Measurements from ENCODE around the gene STRAP. TPM values are rescaled to one million over a fixed set of nuclear protein-coding genes. Genes with fewer than 3 reads are reported as not detected.

The STRAP gene
- total RNA-seq, 1 donor from 2014 or later = 229 TPM

DNA sequence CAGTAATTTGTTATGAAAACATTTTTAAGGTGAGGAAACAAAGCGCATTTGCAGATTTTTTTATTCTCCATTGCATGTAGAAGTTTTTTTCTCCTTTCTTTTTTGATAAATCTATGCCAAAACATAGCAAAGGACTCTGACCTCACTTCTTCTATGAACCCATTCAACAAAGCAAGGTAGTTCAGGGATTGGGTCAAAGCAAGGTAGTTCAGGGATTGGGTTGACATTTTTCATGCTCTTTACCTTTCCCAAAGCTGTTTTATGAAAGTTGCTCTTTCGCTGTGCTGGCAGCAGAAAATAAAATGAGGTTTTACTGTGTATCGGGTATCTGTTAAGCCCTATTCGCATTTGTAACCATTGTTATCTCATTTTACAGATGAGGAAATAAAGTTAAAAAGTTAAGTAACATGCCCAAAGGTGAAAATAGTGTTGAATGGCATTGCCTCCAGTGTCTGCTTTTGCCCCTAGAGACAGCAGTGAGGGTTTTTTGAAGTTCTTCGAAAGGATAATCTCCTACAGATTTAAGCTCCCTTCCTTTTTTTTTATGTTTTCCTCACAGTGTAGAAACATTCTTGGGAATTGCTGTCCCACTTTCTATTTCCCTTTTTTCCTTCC, 10.6 kb downstream of the STRAP start:
- no peak for DNase-seq (ENCODE audit: low spot score, unreplicated experiment)
- H3K4me1 Mint-ChIP-seq (ENCODE audit: low read depth) = no peaks in the 10 kb centered on the region
- peaks cover 28% of the 10 kb centered on the region for H3K36me3 Mint-ChIP-seq (ENCODE audit: insufficient read depth)
- H3K9me3 Mint-ChIP-seq (ENCODE audit: low read depth) = no peaks in the 10 kb centered on the region
- no peak overlapping the region for H3K27ac Mint-ChIP-seq
- no peak for TF ChIP-seq CTCF (IDR thresholded peaks at IDR 0.05; ENCODE audit: unreplicated experiment)
- no peak overlapping the region for H3K4me3 Mint-ChIP-seq (ENCODE audit: low read depth)
- no peaks in the 10 kb centered on the region for H3K27me3 Mint-ChIP-seq

DNA sequence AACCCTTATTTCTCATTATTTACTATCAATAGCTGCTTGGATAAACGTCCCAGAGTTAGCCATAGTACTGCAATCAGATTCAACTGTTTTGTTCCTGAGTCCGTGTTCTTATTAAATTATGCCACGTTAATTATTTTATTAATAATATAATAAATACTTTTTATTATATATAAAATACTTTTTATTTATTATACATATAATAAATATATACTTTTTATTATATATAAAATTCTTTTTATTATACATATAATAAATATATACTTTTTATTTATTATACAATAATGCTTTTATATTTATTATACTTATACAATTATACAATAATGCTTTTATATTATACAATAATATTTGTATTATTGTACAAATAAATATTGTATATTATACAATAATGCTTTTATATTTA, 11.1 kb downstream of the STRAP start:
- H3K9me3 Mint-ChIP-seq (ENCODE audit: low read depth) = no peaks in the 10 kb centered on the region
- TF ChIP-seq CTCF (IDR thresholded peaks at IDR 0.05; ENCODE audit: unreplicated experiment) = no peak
- DNase-seq (ENCODE audit: low spot score, unreplicated experiment) = no peak
- peaks cover 29% of the 10 kb centered on the region for H3K36me3 Mint-ChIP-seq (ENCODE audit: insufficient read depth)
- H3K4me1 Mint-ChIP-seq (ENCODE audit: low read depth) = no peaks in the 10 kb centered on the region
- H3K27me3 Mint-ChIP-seq = no peaks in the 10 kb centered on the region
- no peak overlapping the region for H3K4me3 Mint-ChIP-seq (ENCODE audit: low read depth)
- H3K27ac Mint-ChIP-seq = no peak overlapping the region

DNA sequence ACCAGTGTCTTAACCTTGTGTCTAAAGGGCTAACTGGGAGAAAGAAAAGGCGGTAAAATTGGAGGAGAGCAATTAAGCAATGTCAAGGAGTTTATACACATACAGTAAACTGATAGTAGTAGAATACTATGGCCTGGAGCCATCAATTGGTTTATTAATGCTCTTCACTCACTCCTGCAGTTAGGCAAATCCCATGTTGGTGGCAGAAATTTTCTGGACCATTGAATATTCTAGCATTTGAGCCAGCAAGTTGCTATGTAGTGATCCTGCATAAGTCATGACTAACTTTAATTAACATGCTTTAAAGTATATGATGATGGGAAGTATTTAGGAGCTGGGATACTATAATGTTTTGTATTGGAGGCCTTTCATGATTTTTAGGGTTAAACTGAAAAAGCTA, 14.7 kb downstream of the STRAP start:
- H3K27me3 Mint-ChIP-seq = no peaks in the 10 kb centered on the region
- no peak overlapping the region for H3K4me3 Mint-ChIP-seq (ENCODE audit: low read depth)
- no peaks in the 10 kb centered on the region for H3K9me3 Mint-ChIP-seq (ENCODE audit: low read depth)
- no peak for TF ChIP-seq CTCF (IDR thresholded peaks at IDR 0.05; ENCODE audit: unreplicated experiment)
- H3K36me3 Mint-ChIP-seq (ENCODE audit: insufficient read depth) = peaks cover 35% of the 10 kb centered on the region
- H3K27ac Mint-ChIP-seq = no peak overlapping the region
- no peak for DNase-seq (ENCODE audit: low spot score, unreplicated experiment)
- no peaks in the 10 kb centered on the region for H3K4me1 Mint-ChIP-seq (ENCODE audit: low read depth)

GRCh38 chr12:15897433-15897832, 15.2 kb downstream of the STRAP start:
- H3K27ac Mint-ChIP-seq = no peak overlapping the region
- no peaks in the 10 kb centered on the region for H3K4me1 Mint-ChIP-seq (ENCODE audit: low read depth)
- H3K9me3 Mint-ChIP-seq (ENCODE audit: low read depth) = no peaks in the 10 kb centered on the region
- no peak for TF ChIP-seq CTCF (IDR thresholded peaks at IDR 0.05; ENCODE audit: unreplicated experiment)
- peaks cover 36% of the 10 kb centered on the region for H3K36me3 Mint-ChIP-seq (ENCODE audit: insufficient read depth)
- no peaks in the 10 kb centered on the region for H3K27me3 Mint-ChIP-seq
- no peak for DNase-seq (ENCODE audit: low spot score, unreplicated experiment)
- no peak overlapping the region for H3K4me3 Mint-ChIP-seq (ENCODE audit: low read depth)

- peak; percentile 95 for TF ChIP-seq CTCF (IDR thresholded peaks at IDR 0.05; ENCODE audit: unreplicated experiment)
- H3K4me1 Mint-ChIP-seq (ENCODE audit: low read depth) = no peaks in the 10 kb centered on the region
- no peaks in the 10 kb centered on the region for H3K9me3 Mint-ChIP-seq (ENCODE audit: low read depth)
- H3K4me3 Mint-ChIP-seq (ENCODE audit: low read depth) = no peak overlapping the region
- no peak for DNase-seq (ENCODE audit: low spot score, unreplicated experiment)
- no peak overlapping the region for H3K27ac Mint-ChIP-seq
- peaks cover 37% of the 10 kb centered on the region for H3K36me3 Mint-ChIP-seq (ENCODE audit: insufficient read depth)
- no peaks in the 10 kb centered on the region for H3K27me3 Mint-ChIP-seq
Measured at GRCh38 chr12:15899282-15899870, 17.2 kb downstream of the STRAP start.

Measured in progenitor cell of endocrine pancreas (in vitro differentiated cells).